DND-41 (cell line): ENCODE measurements around the gene MAPK13.

Experiments used
- ATAC-seq: fragments of 200-7000 bp; cut with Tn5 transposase; 3 replicates; pipeline ENCODE4 v1.9.1; 2021; ENCODE audit warnings: low read depth; ENCODE audit not compliant: insufficient read depth
- DNase-seq: peaks from one replicate; pipeline ENCODE4 v3.0.0-alpha.2; 2020
- H2AFZ ChIP-seq: 2 replicates; pipeline ENCODE4 v1.6.0; 2012; ENCODE audit warnings: low read depth, low read length
- H3K27ac ChIP-seq: 2 replicates; pipeline ENCODE4 v1.5.1; 2012; ENCODE audit warnings: low read length, inconsistent platforms
- H3K27me3 ChIP-seq: fragments of 200-600 bp; sonication (generic); 2 replicates; pipeline ENCODE4 v1.6.0; 2012; ENCODE audit warnings: low read length, mild to moderate bottlenecking, inconsistent platforms; ENCODE audit not compliant: insufficient read depth, poor library complexity
- H3K36me3 ChIP-seq: 2 replicates; pipeline ENCODE4 v1.5.1; 2012; ENCODE audit warnings: low read length, inconsistent platforms; ENCODE audit not compliant: insufficient read depth
- H3K4me1 ChIP-seq: 2 replicates; pipeline ENCODE4 v1.5.1; 2012; ENCODE audit warnings: mild to moderate bottlenecking, low read length; ENCODE audit not compliant: insufficient read depth
- H3K4me2 ChIP-seq: 2 replicates; pipeline ENCODE4 v1.6.0; 2012; ENCODE audit warnings: mild to moderate bottlenecking, moderate library complexity, low read length, inconsistent platforms; ENCODE audit not compliant: insufficient read depth
- H3K4me3 ChIP-seq, 2 experiments: fragments of 200-600 bp in 1 of 2; shearing (Covaris generic) in 1 of 2; 2 replicates each; pipeline ENCODE4 v1.5.1; 2012 to 2016; ENCODE audit warnings: inconsistent platforms in 2 of 2, low read length in 2 of 2, mild to moderate bottlenecking in 2 of 2, low read depth in 1 of 2, moderate library complexity in 1 of 2
- H3K79me2 ChIP-seq: 2 replicates; pipeline ENCODE4 v1.6.0; 2012; ENCODE audit warnings: low read length, inconsistent platforms; ENCODE audit not compliant: insufficient read depth
- H3K9ac ChIP-seq: 2 replicates; pipeline ENCODE4 v1.6.0; 2012; ENCODE audit warnings: low read depth, mild to moderate bottlenecking, inconsistent platforms, low read length, moderate library complexity
- H3K9me3 ChIP-seq: 2 replicates; pipeline ENCODE4 v1.5.1; 2012; ENCODE audit warnings: low read length, moderate library complexity, mild to moderate bottlenecking, inconsistent platforms; ENCODE audit not compliant: insufficient read depth, severe bottlenecking
- H4K20me1 ChIP-seq: 2 replicates; pipeline ENCODE4 v1.6.0; 2012; ENCODE audit warnings: low read length; ENCODE audit not compliant: insufficient read depth
- CTCF ChIP-seq: IDR thresholded peaks from 2 replicates; pipeline ENCODE4 v1.5.1; 2012; ENCODE audit warnings: borderline replicate concordance, low read length, moderate library complexity, mild to moderate bottlenecking; ENCODE audit not compliant: poor library complexity, severe bottlenecking; ENCODE audit errors: extremely low read depth
- EZH2 ChIP-seq: IDR thresholded peaks from 3 replicates; pipeline ENCODE4 v1.6.1; 2012; ENCODE audit warnings: borderline replicate concordance, low read depth, mild to moderate bottlenecking, moderate library complexity, low read length, inconsistent platforms; ENCODE audit not compliant: severe bottlenecking

MAPK13 gene

GRCh38 chr6:36119209-36119608 is 11.1 kb upstream of the MAPK13 start:
- Histone ChIP-seq H3K79me2 (no peaks in the 10 kb centered on the region), H3K27ac (no peak overlapping the region), H2AFZ (no peak overlapping the region), H3K27me3 (no peaks in the 10 kb centered on the region), H4K20me1 (peaks cover 4% of the 10 kb centered on the region; the same call in 1 of the 2 replicates), H3K4me1 (peaks cover 8% of the 10 kb centered on the region; the same call in 1 of the 2 replicates), H3K36me3 (peaks cover 18% of the 10 kb centered on the region; the same call in 1 of the 2 replicates), H3K9ac (no peak overlapping the region), H3K4me2 (no peak overlapping the region), H3K9me3 (no peaks in the 10 kb centered on the region), H3K4me3 (no peak overlapping the region)
- no peak for TF ChIP-seq EZH2
- TF ChIP-seq CTCF = no peak
- ATAC-seq = no peak
- DNase-seq = no peak

GRCh38 chr6:36120018-36120417 is 10.3 kb upstream of the MAPK13 start:
- DNase-seq = no peak
- TF ChIP-seq EZH2 (no peak), CTCF (no peak)

GRCh38 chr6:36120539-36120938 is 9.8 kb upstream of the MAPK13 start:
- TF ChIP-seq CTCF (no peak), EZH2 (no peak)
- Histone ChIP-seq H3K9ac (no peak overlapping the region), H3K36me3 (peaks cover 18% of the 10 kb centered on the region; the same call in 1 of the 2 replicates), H3K79me2 (no peaks in the 10 kb centered on the region), H3K27ac (no peak overlapping the region), H2AFZ (no peak overlapping the region), H3K4me1 (peaks cover 4% of the 10 kb centered on the region; the same call in 1 of the 2 replicates), H3K4me2 (no peak overlapping the region), H3K4me3 (no peak overlapping the region), H3K9me3 (no peaks in the 10 kb centered on the region), H4K20me1 (peaks cover 4% of the 10 kb centered on the region; the same call in 1 of the 2 replicates), H3K27me3 (no peaks in the 10 kb centered on the region)
- DNase-seq (peak; percentile 45), ATAC-seq (0 out of 3 replicates have a peak, but pooled peaks have one; percentile 38)

More at GRCh38 chr6:36120018-36120417, 10.3 kb upstream of the MAPK13 start:
- ATAC-seq = no peak
- Histone ChIP-seq H3K4me1 (peaks cover 4% of the 10 kb centered on the region; the same call in 1 of the 2 replicates), H3K79me2 (no peaks in the 10 kb centered on the region), H3K27ac (no peak overlapping the region), H3K9me3 (no peaks in the 10 kb centered on the region), H3K27me3 (no peaks in the 10 kb centered on the region), H3K4me3 (no peak overlapping the region), H2AFZ (no peak overlapping the region), H3K4me2 (no peak overlapping the region), H3K36me3 (peaks cover 18% of the 10 kb centered on the region; the same call in 1 of the 2 replicates), H3K9ac (no peak overlapping the region), H4K20me1 (peaks cover 4% of the 10 kb centered on the region; the same call in 1 of the 2 replicates)
